GM21576 (cell line): Measurements from ENCODE around the gene SFXN4.
A peak's percentile ranks its signal among the peaks of the same experiment; 100 is the strongest.

Experiments used
- ATAC-seq: cut with Tn5 transposase; IDR thresholded peaks from one replicate; pipeline ENCODE4 v1.9.1; 2021; ENCODE audit warnings: mild to moderate bottlenecking, moderate library complexity; ENCODE audit not compliant: unreplicated experiment

SFXN4 gene, protein sequence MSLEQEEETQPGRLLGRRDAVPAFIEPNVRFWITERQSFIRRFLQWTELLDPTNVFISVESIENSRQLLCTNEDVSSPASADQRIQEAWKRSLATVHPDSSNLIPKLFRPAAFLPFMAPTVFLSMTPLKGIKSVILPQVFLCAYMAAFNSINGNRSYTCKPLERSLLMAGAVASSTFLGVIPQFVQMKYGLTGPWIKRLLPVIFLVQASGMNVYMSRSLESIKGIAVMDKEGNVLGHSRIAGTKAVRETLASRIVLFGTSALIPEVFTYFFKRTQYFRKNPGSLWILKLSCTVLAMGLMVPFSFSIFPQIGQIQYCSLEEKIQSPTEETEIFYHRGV

DNA sequence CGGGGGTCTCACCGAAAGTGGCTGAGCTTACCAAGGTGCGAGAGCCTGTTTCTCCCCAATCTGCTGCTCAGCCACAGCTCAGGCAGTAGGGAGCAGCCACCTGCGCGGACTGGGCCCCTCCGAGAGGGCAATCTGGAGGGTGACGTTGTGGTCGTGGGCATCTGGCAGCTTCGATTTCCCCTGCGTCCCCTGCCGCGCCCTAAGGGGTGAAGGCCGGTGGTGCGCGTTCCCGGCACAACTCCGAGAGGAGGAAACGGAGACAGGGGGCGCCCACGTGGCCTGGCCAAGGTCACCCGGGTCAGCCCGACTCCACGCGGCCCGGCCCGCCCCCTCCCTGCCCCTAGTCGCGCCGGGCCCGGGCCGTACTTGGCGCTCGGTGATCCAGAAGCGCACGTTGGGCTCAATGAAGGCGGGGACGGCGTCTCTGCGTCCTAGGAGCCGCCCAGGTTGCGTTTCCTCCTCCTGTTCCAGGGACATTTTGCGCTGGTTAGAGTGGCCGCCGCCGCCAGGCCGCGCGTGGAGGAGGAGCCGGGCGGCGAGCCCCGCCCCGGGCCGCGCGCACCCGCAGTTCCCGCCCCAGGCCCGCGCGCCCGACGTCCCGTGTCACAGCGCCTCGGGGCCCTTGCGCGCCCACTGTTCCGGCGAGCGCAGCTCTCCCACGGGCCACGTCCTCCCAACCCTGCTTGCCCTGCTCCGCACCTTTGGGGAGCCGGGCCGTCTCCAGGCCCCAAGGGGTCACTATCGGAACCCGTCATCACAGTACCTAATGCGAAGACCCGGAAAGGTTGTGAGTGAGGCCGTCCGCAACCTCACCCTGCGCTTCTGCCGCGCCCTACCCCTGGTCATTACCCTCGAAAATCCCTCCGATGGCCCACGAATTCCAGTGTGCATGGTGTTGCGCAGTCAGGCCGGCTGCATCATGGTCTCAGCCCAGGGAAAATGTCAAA, at the start of gene SFXN4:
TSS of gene SFXN4 (minus strand) at position 544 of the 947 bp plus-strand sequence. CDS start at position 477, 67 bp downstream.
- ATAC-seq, result peak; percentile 84

DNA sequence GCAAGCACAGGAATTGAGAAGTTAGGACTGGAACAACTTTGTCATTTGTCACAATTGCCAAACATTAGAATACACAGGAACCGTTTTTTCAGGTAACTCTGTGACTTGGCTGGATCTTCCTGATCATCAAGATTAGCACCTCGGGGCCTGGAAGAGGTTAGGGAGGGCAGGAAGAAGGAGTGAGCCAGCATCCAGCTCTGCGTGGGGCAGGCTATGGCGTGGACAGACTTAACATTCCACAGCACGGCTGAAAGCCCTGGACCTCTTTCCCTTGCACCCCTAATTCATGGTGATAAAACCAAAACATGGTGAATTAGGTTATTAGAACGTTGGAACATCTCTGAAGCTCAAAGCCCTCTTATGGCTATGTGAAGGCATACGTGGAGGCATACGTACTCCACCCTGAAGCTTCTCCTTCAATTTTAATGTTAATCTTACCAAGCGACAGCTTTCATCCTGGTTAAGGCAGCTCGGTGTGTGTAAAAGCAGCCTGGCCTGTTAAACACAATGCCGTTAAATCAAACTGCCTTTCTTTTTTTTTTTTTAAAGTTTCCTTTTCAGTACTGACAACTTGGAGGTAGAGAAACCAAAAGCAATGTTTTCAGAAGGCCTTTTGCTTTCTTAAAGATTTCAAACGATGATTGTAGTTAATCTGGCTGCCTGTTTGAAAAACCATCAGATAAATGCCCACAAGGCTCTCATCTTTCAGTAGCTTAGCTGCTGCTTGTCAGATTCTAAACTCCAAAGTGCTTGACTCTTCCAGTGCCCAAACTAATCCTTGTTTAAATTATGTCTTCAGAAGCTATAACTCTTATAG, 46.3 kb upstream of the SFXN4 start:
- no peak for ATAC-seq

DNA sequence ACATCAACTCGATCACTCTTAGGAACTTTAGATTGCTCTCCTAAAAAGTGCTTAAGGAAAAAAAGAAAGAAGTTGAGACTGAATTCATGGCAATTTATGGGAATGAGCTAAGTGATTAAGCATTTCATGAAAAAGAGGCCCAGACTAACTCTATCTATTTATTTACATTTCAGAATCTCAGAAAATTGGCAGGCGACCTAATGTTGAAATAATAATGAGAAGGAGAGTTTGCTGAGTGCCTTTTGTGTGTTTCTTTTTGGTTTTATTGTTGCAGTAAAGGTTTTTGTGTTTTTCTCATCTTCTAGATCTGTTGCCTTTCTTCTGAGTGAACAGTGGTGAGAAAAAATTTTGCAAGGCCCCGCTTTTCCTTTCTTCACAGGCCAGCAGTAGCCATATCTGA, 45.7 kb upstream of the SFXN4 start:
- ATAC-seq, result no peak

DNA sequence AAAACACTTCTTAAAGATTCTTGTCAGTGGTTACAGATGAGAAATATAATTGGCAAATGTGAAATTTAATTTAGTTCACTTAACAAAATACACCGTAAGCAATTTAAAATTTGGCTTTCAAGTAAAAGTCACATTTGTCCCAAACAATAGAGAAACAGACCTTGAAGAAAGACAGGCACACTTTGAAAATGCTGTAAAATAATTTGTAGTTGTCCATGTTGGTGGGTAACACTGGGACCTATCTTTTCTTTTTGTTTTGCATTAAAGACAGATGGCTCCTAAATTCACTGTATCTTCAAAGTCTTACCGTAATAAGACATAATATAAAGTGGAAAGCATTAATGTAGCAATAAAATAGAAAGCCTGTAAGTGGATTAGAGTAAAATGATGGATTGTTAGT, 45.1 kb upstream of the SFXN4 start:
- ATAC-seq, result no peak

DNA sequence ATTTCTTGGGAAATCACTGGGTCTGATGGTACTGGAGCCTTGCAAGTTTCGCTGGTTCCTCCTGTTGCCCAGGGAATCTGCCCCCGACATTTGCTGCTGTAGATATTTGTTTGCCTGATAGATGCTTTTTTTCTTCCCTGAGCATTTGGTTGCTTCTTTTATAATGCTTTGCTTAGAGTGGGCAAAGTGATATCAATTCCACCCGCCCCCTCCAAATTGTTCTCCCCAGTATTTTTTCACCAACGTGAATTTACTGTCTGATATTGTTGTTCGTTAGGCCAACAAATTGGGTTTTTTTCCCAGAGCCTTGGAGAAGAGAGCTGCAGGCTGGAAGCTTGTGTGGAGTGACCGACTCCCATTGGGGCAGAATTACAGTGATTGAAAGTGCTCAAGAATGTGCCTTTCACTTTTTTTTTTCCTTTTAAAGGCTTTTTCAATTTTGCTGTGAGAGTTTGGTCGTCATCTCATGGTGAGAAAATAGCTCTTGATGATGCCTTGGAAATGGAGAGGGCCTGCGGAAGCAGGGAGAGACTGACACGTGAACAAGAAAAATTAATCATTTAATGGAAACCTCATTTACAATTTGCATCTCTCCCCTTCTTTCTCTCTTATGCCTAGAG, 44.3 kb upstream of the SFXN4 start:
- ATAC-seq, result no peak

DNA sequence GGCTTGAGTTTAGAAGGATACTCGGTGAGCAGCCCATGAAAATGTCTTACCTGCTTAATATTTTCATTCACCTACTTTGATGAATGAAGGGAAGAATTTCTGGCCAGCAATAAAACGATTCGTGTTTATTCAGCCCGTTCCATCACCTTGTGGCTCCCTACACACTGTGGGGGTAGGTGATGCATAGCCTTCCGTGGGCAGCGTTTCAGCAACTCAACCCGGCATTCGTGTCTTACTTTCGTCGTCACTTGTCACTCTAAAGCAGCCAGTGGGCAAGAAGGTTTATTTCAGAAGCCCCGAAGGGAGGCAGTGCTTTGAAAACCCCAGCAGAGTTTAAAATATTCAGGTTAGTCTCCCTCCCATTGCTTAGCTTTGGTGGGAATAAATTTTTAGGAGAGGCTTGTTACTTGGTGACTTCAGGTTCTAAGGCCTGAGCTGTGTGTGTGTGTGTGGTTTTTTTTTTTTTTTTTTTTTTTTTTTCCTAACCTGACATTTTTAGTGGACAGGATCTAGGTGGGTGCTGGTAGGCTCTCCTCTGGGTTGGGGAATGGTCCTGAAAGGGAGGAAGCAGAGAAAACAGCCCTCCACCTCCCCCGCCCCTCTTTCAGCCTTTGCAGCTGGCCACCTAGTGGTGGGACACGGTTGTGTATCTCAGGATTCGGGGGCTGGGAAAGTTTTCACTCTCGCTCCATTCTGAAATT, 43.7 kb upstream of the SFXN4 start:
- no peak for ATAC-seq

DNA sequence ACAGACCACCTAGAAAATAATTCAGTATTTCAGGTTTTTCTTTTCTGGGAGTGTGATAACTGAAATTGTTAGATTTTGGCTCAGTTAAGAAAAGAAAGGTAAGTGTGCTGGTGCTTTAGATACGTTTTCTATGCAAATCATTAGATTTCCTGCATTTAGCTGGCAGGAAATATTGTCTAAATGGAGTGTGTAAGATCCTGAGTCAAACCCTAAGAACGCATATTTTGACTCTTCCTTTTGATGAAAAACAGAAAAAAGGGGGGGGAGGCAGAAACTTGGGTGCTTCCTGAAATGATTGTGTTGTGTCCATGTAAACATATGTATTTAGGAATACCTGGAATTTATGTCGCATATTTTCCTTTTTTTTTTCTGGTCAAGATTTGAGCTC, 43.0 kb upstream of the SFXN4 start:
- no peak for ATAC-seq

DNA sequence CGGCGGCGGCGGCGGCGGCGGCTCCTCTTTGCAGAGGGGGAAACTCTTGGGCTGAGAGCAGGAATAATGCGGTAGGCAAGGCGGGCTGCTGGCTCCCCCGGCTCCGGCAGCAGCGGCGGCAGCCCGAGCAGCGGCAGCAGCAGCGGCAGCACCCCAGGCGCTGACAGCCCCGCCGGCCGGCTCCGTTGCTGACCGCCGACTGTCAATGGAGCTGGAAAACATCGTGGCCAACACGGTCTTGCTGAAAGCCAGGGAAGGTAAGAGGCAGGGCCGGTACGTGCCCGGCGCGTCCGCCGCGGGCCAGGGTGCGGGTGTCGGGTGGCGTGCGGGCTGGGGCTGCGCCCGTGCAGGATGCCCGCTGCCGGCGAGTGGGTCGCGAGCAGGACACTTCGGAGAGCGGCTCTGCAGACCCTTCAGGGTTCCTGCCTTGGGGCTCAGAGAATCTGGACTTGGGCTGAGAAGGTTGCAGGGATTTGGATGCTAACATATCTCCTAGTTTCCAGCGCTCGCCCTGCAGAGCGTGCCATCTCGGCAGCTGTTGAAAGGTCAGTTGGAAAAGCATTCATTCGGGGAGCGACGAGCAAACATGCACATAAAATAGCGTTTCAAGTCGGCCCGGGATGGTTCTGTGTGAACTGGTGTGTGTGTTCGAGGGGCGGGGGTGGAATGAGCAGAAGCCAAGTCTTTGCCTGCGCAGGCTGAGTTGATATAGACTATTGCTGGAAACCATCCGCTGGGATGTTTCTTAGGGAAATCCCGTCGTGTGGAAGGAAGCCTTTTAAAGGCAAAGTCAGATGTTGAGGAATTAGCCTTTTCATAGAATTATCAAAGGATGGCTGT, 42.4 kb upstream of the SFXN4 start:
- ATAC-seq, result peak; percentile 4

DNA sequence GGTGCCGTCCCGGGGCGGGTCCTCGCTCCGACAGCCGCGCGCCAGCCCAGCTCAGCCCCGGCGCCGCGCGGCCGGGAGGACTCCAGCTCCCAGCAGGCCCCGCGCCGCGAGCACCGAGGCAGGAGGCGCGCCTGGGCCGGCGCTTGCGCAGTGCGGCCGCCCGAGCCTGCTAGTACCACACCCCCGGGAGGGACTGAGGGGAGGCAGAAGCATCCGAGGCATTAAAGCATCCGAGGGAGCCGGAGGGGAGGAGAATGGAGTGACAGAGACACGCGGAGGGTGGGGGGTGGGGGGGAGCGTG, 41.8 kb upstream of the SFXN4 start, which contains the start of gene GRK5:
TSS of gene GRK5 (plus strand) at position 206 of the 301 bp plus-strand sequence. CDS start 347 bp downstream, outside the sequence.
- ATAC-seq, result peak; percentile 69

DNA sequence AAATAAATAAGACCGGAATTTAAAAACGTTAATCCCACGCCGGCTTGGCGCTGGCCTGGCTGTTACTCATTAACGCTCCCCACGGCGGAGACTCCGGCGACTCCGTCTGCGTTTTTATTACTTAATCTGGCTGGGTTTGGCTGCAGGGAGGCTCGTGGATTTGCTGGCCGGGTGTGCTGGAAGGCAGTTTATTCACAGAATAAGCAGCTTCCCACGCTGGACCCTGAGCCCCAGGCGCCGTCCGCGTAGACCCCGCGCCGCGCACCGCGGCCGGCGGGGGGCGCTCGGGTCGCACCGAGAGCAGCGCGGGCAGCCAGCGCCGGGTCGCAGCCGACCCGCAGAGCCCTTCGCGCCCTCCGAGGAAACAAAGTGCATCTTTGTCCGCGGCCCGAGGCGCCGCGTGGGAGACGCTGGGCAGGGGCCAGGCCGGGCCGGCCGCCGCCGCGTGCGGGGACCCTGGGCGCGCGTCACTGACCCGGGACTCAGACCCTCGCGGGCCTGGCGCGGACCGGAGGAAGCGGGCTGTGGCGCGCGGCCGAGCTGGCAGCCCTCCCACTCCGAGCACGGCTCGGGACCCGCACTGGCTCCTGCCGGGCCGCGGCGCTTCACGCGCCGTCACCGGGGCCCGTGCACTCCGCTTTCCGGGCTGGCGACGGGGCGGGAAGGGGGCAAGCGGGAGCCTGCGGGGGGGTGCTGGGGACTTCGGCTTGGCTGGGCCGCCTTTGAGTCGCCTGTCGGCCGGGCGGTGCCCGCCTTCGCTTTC, 41.3 kb upstream of the SFXN4 start:
- peak; percentile 54 for ATAC-seq

DNA sequence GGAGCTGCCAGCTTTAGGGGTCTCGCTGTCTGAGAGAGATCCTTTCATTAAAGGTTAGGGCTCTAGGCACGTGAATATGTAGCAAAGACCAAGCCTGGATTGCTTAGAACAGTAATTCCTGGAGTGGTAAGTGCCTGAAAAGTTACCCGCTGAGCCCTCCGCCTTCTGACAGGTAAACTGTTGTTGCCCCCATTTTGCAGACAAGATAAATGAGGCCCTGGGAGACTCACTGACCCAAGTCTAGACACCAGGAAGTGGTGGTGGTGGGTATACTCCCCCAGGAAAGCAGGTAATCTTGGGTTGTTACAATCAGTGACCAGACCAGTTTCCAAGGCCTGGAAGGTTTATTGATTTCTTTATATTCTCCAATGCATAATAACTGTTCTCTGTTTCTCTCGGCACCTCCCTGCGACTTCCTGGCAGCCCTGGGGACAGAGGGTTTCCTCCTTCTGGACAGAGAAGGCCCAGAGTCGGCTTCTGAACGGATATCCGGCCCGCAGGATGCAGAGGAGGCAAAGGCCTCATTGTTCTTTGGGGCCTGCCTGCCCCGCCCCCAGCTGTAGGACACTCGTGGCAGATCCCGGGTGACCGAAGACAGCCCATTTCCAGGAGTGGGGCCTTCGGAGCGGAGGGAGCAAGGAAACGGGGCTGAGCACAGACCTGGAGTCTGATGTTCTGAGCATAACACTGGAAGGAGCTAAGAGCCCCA, 40.5 kb upstream of the SFXN4 start:
- peak; percentile 25 for ATAC-seq

DNA sequence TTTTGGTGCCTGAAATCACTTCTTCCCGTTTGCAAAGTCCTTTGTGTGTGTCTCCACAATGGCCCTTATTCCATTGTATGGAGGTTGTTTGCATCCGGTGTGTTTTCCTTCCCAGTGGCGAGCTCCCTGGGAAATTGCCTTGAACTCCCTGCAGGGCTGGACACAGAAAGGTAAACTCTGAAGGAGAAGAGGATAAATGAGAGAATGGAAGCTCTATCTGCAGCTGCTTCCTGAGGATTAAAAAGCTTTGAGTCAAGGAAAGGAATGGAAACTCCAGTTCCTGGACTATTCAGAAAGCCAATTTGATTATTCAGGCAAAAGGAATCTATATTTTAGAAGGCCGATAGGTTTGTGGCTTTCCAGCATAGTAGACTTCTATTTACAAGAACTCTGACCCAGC, 37.5 kb upstream of the SFXN4 start:
- no peak for ATAC-seq

DNA sequence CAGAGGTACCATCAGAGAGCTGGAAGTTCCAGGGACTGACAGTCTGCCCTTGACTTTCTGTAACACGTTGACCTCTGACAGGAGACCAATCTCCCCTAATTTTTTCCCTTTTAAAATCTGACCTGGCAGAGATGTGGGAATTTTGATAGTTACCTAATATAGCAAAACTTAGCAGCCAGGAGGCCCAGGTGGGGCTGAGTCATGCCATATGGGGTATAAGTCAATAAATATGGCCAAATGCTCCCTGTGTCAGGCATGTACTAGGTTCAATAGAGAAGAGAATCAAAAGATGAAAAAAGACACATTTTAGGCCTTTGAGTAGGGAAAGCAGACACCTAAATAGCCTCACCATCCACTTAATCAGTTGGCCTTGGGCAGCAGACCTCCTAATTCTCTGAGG, 35.7 kb upstream of the SFXN4 start:
- ATAC-seq, result no peak

DNA sequence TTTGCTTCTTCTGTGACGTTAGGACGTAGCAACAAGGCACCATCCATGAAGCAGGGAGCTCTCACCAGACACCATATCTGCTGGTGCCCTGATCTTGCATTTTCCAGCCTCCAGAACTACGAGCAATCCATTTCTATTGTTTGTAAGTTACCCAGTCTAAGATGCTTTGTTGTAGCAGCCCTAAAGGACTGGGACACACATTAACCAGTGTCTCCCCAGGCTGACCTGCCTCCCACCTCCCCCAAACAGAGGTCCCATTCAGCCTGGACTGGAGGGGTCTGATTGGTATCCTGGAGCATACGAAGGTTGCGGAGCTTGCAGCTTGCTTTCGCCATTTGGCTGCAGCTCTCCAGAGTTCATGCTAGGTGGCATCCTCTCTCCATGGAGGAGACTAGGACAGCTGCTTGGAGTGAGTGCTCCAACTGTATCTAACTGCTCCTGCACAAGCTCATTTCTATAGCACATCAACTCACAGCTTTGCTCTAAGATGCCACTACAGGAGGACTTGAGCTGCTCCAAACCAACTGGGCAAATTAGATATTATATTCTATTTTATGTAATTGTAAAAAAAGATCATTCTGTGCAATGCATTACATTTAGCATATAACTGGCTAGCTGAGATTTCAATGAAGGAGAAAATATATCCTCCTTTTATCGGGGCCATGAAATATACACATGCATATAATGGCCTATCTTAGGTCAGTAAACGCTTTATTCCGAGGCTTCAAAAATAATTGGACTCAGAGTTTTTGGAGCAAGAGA, 33.9 kb upstream of the SFXN4 start:
- ATAC-seq, result peak; percentile 53

DNA sequence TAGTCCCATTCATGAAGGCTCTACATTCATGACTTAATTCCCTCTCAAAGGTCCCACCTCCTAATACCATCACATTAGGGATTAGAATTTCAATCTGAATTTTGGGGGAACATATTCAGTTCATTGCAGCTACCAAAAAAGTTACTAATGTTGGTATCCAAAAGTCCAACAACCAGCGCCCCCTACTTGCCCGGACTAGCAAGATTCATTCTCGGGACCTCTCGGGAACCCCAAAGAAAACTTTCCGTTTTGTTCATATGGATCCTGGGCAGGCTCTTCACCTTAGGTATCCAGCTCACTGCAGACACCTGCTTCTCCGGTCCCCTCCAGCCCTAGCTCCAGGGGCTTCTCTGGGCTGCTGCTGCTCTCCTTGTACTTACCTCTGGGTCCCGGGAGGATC, 32.9 kb upstream of the SFXN4 start:
- no peak for ATAC-seq

DNA sequence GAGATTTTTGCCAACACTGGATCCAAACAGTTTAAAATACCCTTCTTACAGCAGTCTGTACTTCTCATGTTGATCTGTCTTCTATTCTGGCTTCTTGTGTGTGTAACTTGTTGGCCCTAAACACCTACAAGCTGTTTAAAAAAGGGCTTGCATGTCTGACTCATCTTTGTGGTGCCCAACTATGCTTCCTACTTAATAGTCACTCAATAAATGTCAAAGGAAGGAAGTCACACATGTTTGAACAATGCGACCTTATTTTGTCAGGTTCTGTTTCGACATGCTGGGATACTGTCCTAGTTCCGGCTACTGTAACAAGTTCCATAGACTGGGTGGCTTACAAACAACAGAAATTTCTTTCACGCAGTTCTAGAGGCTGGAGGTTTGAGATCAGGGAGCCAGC, 32.4 kb upstream of the SFXN4 start:
- ATAC-seq, result no peak

DNA sequence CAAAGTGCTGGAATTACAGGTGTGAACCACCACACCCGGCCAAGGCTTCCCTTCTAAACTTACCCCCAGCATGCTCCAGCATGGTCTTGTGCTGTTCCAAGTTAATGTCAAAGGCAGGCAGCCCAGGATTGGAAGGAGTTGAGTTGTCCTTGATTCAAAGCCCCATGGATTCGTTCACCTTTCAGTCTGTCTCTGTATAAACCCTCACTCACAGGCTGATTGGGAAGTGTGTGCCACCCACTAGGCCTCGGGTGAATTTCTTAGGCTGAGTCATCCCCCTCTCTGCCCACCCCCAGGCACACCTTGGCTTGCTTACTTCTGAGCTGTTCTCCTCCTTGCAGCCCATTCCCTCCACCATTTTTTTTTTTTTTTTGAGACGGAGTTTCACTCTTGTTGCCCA, 26.4 kb upstream of the SFXN4 start:
- no peak for ATAC-seq
